OCI-LY3 (cell line): Measurements from ENCODE around the gene AFDN.

ENCODE experiments used
- H2AFZ ChIP-seq: fragments of 200-600, 300-600 bp; shearing (Covaris generic); 2 replicates; pipeline ENCODE4 v1.6.0; 2014; ENCODE audit warnings: antibody characterized with exemption, low read depth, low read length
- H3K27ac ChIP-seq: fragments of 200-600, 300-600 bp; sonication (generic); 2 replicates; pipeline ENCODE4 v1.5.1; 2014; ENCODE audit warnings: mild to moderate bottlenecking, low read length, moderate library complexity, mixed read lengths
- H3K27me3 ChIP-seq: fragments of 200-600, 300-600 bp; sonication (generic); 2 replicates; pipeline ENCODE4 v1.6.1; 2014; ENCODE audit warnings: low read depth, low read length, mixed read lengths
- H3K36me3 ChIP-seq: fragments of 200-600, 300-600 bp; sonication (generic); replicated peaks from 2 replicates; pipeline ENCODE3; 2014; ENCODE audit warnings: low read depth, low read length, mixed read lengths
- H3K4me1 ChIP-seq: fragments of 300-600, 200-600 bp; sonication (generic); 2 replicates; pipeline ENCODE4 v1.6.1; 2014; ENCODE audit warnings: low read length, mixed read lengths
- H3K4me2 ChIP-seq: fragments of 200-600, 300-600 bp; sonication (generic); 2 replicates; pipeline ENCODE4 v1.6.1; 2014; ENCODE audit warnings: low read length, mixed read lengths
- H3K4me3 ChIP-seq: fragments of 300-600, 200-600 bp; sonication (generic); 2 replicates; pipeline ENCODE4 v1.5.1; 2014; ENCODE audit warnings: antibody characterized with exemption, mild to moderate bottlenecking, low read length, moderate library complexity
- H3K79me2 ChIP-seq: fragments of 300-600, 200-600 bp; shearing (Covaris generic); 2 replicates; pipeline ENCODE4 v1.6.1; 2014; ENCODE audit warnings: mild to moderate bottlenecking, low read length, mixed read lengths
- H3K9ac ChIP-seq: fragments of 300-600, 200-600 bp; shearing (Covaris generic); 2 replicates; pipeline ENCODE4 v1.6.0; 2014; ENCODE audit warnings: mild to moderate bottlenecking, low read length, moderate library complexity
- H3K9me3 ChIP-seq: fragments of 200-600, 300-600 bp; shearing (Covaris generic); 2 replicates; pipeline ENCODE4 v1.6.1; 2014; ENCODE audit warnings: low read length, mixed read lengths; ENCODE audit not compliant: insufficient read depth
- H4K20me1 ChIP-seq: fragments of 200-600, 300-600 bp; sonication (generic); 2 replicates; pipeline ENCODE4 v1.6.1; 2016; ENCODE audit warnings: low read length, mixed read lengths; ENCODE audit not compliant: insufficient read depth
- CTCF ChIP-seq: fragments of 200-600, 300-600 bp; sonication (generic); IDR thresholded peaks from 2 replicates; pipeline ENCODE4 v1.5.1; 2014; ENCODE audit warnings: antibody characterized with exemption, low read length, low read depth
- EZH2phosphoT487 ChIP-seq: fragments of 200-600 bp; shearing (Covaris generic); IDR thresholded peaks from 2 replicates; pipeline ENCODE4 v1.6.1; 2018; ENCODE audit warnings: antibody characterized with exemption, mixed run types, low read depth

The AFDN gene

DNA sequence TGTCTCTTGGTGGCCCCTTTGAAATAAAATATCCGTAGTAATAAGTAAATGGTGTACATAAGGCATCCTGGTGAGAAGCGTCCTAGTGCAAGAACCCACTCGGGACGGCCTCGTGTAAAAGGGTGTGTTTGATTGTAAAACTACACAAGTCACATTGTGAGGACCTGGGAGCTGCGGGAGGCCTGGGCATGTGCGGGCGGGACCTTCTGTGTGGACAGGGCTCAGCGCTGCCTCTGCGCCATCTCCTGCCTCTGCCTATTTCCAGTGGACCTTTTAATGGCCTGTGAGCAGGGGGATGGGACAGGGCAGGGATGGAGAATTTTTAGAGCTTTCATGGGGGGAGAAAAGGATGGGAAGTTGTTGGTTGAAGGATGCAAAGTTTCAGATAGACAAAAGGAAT, 145.5 kb downstream of the AFDN start:
- Histone ChIP-seq H3K4me2 (no peak overlapping the region), H2AFZ (no peak overlapping the region)

GRCh38 chr6:167973148-167973885, 146.6 kb downstream of the AFDN start:
- Histone ChIP-seq H3K4me2 (no peak overlapping the region), H3K27ac (no peak overlapping the region), H4K20me1 (no peaks in the 10 kb centered on the region), H2AFZ (no peak overlapping the region), H3K79me2 (no peaks in the 10 kb centered on the region), H3K36me3 (peaks cover 21% of the 10 kb centered on the region), H3K4me1 (no peaks in the 10 kb centered on the region), H3K9ac (no peak overlapping the region), H3K27me3 (no peaks in the 10 kb centered on the region), H3K4me3 (no peak overlapping the region), H3K9me3 (no peaks in the 10 kb centered on the region)
- TF ChIP-seq CTCF (no peak), EZH2phosphoT487 (no peak)

More for the DNA sequence above, 145.5 kb downstream of the AFDN start:
- no peak overlapping the region for H3K27ac ChIP-seq
- no peak for TF ChIP-seq EZH2phosphoT487
- no peak for TF ChIP-seq CTCF
- no peaks in the 10 kb centered on the region for H3K27me3 ChIP-seq
- no peaks in the 10 kb centered on the region for H4K20me1 ChIP-seq
- no peaks in the 10 kb centered on the region for H3K79me2 ChIP-seq
- peaks cover 25% of the 10 kb centered on the region for H3K36me3 ChIP-seq
- H3K4me1 ChIP-seq: no peaks in the 10 kb centered on the region
- H3K9me3 ChIP-seq: no peaks in the 10 kb centered on the region
- no peak overlapping the region for H3K4me3 ChIP-seq
- H3K9ac ChIP-seq: no peak overlapping the region

GRCh38 chr6:167974640-167975344, 148.1 kb downstream of the AFDN start:
- H2AFZ ChIP-seq: no peak overlapping the region

More at GRCh38 chr6:167974640-167975344, 148.1 kb downstream of the AFDN start:
- TF ChIP-seq CTCF (no peak), EZH2phosphoT487 (no peak)
- Histone ChIP-seq H3K4me1 (no peaks in the 10 kb centered on the region), H3K79me2 (no peaks in the 10 kb centered on the region), H3K27me3 (no peaks in the 10 kb centered on the region), H3K36me3 (peaks cover 7% of the 10 kb centered on the region), H3K9ac (no peak overlapping the region), H3K27ac (no peak overlapping the region), H3K4me3 (no peak overlapping the region), H3K4me2 (no peak overlapping the region), H4K20me1 (no peaks in the 10 kb centered on the region), H3K9me3 (no peaks in the 10 kb centered on the region)
